Panc1 (cell line): Measurements from ENCODE around the gene MPND.

ENCODE experiments used
- TF ChIP-seq, protein P1 (sequence below): fragments of 450-650 bp; IDR thresholded peaks from 2 replicates; pipeline ENCODE4 v1.5.1; 2017; ENCODE audit warnings: mild to moderate bottlenecking
- TF ChIP-seq, protein P2 (sequence below), 2 experiments: IDR thresholded peaks; 2 replicates each; pipeline ENCODE4 v1.6.1; 2011 to 2012; ENCODE audit warnings: low read depth in 2 of 2, control low read depth in 1 of 2, low read length in 1 of 2, mild to moderate bottlenecking in 1 of 2, moderate library complexity in 1 of 2; ENCODE audit not compliant: insufficient read depth in 1 of 2

DNA sequence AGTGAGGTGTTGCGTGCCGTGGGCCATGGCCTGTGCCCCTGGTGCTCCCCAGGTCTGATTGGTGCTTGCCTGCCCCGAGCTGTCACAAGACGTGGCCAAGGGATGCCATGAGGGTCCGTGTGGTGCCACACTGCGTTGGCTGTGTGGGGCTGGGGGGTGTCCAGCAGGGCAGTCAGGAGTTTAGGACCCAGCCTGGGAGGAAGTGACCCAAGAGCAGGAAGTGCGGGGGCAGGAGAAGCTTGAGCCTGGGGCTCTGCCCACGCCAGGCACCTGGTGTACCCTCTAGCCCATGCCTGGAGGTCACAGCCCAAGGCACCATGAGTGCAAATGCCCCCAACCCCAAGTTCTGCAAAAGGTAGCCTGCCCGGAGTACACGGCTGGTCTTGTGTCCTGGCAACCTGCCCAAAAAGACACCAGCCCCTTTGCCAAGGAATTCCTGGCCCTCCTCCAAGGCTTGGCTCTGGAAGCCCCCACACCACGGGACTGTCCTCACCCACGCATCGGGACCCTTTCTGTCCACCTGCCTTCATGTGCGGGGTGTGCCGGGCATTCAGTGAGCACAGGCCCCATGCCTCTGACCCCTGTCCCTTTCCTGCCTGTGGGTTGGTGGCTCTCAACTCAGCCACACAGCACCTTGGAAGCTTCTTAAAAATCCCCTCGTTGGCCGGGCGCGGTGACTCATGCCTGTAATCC, 24.9 kb downstream of the MPND start:
- TF ChIP-seq, protein P1, sequence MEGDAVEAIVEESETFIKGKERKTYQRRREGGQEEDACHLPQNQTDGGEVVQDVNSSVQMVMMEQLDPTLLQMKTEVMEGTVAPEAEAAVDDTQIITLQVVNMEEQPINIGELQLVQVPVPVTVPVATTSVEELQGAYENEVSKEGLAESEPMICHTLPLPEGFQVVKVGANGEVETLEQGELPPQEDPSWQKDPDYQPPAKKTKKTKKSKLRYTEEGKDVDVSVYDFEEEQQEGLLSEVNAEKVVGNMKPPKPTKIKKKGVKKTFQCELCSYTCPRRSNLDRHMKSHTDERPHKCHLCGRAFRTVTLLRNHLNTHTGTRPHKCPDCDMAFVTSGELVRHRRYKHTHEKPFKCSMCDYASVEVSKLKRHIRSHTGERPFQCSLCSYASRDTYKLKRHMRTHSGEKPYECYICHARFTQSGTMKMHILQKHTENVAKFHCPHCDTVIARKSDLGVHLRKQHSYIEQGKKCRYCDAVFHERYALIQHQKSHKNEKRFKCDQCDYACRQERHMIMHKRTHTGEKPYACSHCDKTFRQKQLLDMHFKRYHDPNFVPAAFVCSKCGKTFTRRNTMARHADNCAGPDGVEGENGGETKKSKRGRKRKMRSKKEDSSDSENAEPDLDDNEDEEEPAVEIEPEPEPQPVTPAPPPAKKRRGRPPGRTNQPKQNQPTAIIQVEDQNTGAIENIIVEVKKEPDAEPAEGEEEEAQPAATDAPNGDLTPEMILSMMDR, result no peak
- TF ChIP-seq, protein P2, sequence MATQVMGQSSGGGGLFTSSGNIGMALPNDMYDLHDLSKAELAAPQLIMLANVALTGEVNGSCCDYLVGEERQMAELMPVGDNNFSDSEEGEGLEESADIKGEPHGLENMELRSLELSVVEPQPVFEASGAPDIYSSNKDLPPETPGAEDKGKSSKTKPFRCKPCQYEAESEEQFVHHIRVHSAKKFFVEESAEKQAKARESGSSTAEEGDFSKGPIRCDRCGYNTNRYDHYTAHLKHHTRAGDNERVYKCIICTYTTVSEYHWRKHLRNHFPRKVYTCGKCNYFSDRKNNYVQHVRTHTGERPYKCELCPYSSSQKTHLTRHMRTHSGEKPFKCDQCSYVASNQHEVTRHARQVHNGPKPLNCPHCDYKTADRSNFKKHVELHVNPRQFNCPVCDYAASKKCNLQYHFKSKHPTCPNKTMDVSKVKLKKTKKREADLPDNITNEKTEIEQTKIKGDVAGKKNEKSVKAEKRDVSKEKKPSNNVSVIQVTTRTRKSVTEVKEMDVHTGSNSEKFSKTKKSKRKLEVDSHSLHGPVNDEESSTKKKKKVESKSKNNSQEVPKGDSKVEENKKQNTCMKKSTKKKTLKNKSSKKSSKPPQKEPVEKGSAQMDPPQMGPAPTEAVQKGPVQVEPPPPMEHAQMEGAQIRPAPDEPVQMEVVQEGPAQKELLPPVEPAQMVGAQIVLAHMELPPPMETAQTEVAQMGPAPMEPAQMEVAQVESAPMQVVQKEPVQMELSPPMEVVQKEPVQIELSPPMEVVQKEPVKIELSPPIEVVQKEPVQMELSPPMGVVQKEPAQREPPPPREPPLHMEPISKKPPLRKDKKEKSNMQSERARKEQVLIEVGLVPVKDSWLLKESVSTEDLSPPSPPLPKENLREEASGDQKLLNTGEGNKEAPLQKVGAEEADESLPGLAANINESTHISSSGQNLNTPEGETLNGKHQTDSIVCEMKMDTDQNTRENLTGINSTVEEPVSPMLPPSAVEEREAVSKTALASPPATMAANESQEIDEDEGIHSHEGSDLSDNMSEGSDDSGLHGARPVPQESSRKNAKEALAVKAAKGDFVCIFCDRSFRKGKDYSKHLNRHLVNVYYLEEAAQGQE (IDR thresholded peaks at IDR 0.05; ENCODE audit: insufficient read depth in 1 of 2, low read depth in 2 of 2, low read length in 1 of 2), result no peak
